Mucosa of stomach (tissue), 1 donor: ENCODE results near the gene ACACB.

Source experiments
- H3K27me3 ChIP-seq: one replicate; pipeline ENCODE4 v1.7.0; 2013; ENCODE audit warnings: mild to moderate bottlenecking, low read length; ENCODE audit not compliant: control insufficient read depth, insufficient read depth
- H3K36me3 ChIP-seq: one replicate; pipeline ENCODE4 v1.7.0; 2013; ENCODE audit warnings: low read length; ENCODE audit not compliant: control insufficient read depth, insufficient read depth
- H3K4me1 ChIP-seq: one replicate; pipeline ENCODE4 v1.7.0; 2013; ENCODE audit warnings: mild to moderate bottlenecking, low read length; ENCODE audit not compliant: control insufficient read depth, insufficient read depth
- H3K4me3 ChIP-seq: one replicate; pipeline ENCODE4 v1.7.0; 2013; ENCODE audit warnings: low read length
- H3K9ac ChIP-seq: one replicate; pipeline ENCODE4 v1.7.0; 2013; ENCODE audit warnings: mild to moderate bottlenecking, low read length, moderate library complexity
- H3K9me3 ChIP-seq: one replicate; pipeline ENCODE4 v1.7.0; 2013; ENCODE audit warnings: mild to moderate bottlenecking, low read length, moderate library complexity; ENCODE audit not compliant: control insufficient read depth
- donor health status: Pancreatic carcinoma.

Gene ACACB

GRCh38 chr12:109278912-109279311 lies 162.5 kb downstream of the ACACB start:
- no peak overlapping the region for H3K4me3 ChIP-seq
- no peaks in the 10 kb centered on the region for H3K9me3 ChIP-seq
- H3K4me1 ChIP-seq: no peaks in the 10 kb centered on the region
- no peaks in the 10 kb centered on the region for H3K27me3 ChIP-seq
- H3K9ac ChIP-seq: no peak overlapping the region
- H3K36me3 ChIP-seq: no peaks in the 10 kb centered on the region

DNA sequence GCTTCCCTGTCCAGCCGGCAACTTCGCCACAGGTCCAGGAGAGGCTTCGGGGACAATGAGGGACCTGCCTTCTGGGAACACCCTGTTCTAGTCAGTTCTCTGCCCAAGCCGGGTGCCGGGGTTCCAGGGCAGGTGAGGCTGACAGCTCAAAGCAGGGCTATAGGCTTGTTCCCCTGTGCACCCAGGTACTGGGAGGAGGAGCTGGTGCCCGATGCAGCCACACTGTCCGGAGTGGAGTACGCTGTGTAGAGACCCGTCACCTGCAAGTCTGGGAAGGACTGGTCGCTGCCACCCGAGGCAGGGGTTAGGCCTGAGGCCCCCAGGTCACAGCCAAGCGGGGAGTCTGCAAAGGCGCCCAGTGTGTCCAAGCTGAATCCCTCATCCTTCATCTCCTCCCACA lies 163.1 kb downstream of the ACACB start:
- no peaks in the 10 kb centered on the region for H3K9me3 ChIP-seq
- H3K36me3 ChIP-seq: no peaks in the 10 kb centered on the region
- no peaks in the 10 kb centered on the region for H3K27me3 ChIP-seq
- H3K9ac ChIP-seq: no peak overlapping the region
- no peak overlapping the region for H3K4me3 ChIP-seq
- H3K4me1 ChIP-seq: no peaks in the 10 kb centered on the region

DNA sequence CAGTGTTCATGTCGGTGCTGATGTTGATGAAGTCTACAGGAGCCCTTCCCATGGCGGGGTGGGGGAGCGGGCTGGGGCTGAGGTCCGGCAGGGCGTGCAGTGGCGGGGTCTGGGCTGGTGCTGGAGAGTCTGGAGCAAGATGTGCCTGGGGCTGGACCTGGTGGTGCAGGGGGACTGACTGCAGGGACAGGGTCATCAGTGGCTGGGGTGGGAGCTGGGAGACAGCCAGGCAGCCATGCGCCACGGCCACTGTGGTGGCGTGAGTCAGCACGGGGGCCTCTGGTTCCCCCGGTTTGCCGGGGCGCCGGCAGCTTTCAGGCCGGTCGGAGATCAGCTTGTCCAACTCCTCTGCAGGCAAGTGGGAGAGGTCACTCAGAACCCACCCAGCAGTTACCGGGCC lies 165.1 kb downstream of the ACACB start:
- Histone ChIP-seq H3K27me3 (no peaks in the 10 kb centered on the region), H3K4me3 (no peak overlapping the region), H3K9me3 (no peaks in the 10 kb centered on the region), H3K36me3 (no peaks in the 10 kb centered on the region), H3K9ac (no peak overlapping the region), H3K4me1 (no peaks in the 10 kb centered on the region)

- no peaks in the 10 kb centered on the region for H3K27me3 ChIP-seq
- H3K36me3 ChIP-seq: no peaks in the 10 kb centered on the region
- H3K9me3 ChIP-seq: no peaks in the 10 kb centered on the region
- H3K4me3 ChIP-seq: no peak overlapping the region
- H3K9ac ChIP-seq: no peak overlapping the region
- H3K4me1 ChIP-seq: no peaks in the 10 kb centered on the region
Observed at GRCh38 chr12:109284392-109284791, 168.0 kb downstream of the ACACB start.

- no peaks in the 10 kb centered on the region for H3K27me3 ChIP-seq
- no peak overlapping the region for H3K9ac ChIP-seq
- H3K4me3 ChIP-seq: no peak overlapping the region
- H3K36me3 ChIP-seq: no peaks in the 10 kb centered on the region
- H3K9me3 ChIP-seq: no peaks in the 10 kb centered on the region
- H3K4me1 ChIP-seq: no peaks in the 10 kb centered on the region
Observed at GRCh38 chr12:109286252-109286651, 169.9 kb downstream of the ACACB start.

- Histone ChIP-seq H3K4me1 (peaks cover 3% of the 10 kb centered on the region), H3K9me3 (no peaks in the 10 kb centered on the region), H3K36me3 (no peaks in the 10 kb centered on the region), H3K4me3 (no peak overlapping the region), H3K27me3 (peaks cover 4% of the 10 kb centered on the region), H3K9ac (no peak overlapping the region)
Observed at GRCh38 chr12:109286652-109287051, 170.3 kb downstream of the ACACB start.

DNA sequence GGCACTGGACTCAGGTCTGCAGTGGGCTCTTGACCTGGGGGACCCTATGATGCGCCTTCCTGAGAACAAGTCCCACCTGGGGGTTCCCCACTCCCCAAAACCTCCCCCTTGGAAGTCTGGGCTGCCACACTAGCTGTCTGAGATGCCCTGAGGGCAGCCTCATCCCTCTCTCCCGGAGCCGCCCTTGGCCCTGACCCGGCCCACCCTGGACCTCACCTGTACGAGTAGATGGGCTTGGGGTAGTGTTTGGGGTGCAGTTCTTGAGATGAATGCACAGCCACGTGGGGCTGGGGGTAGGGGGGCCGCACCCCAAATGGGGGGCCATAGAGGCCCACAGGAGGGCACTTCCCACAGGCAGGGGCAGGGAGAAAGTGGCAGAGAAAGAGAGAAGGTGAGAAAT lies 170.8 kb downstream of the ACACB start:
- Histone ChIP-seq H3K4me3 (no peak overlapping the region), H3K9ac (no peak overlapping the region), H3K4me1 (peaks cover 9% of the 10 kb centered on the region), H3K9me3 (no peaks in the 10 kb centered on the region), H3K36me3 (no peaks in the 10 kb centered on the region), H3K27me3 (peaks cover 9% of the 10 kb centered on the region)

DNA sequence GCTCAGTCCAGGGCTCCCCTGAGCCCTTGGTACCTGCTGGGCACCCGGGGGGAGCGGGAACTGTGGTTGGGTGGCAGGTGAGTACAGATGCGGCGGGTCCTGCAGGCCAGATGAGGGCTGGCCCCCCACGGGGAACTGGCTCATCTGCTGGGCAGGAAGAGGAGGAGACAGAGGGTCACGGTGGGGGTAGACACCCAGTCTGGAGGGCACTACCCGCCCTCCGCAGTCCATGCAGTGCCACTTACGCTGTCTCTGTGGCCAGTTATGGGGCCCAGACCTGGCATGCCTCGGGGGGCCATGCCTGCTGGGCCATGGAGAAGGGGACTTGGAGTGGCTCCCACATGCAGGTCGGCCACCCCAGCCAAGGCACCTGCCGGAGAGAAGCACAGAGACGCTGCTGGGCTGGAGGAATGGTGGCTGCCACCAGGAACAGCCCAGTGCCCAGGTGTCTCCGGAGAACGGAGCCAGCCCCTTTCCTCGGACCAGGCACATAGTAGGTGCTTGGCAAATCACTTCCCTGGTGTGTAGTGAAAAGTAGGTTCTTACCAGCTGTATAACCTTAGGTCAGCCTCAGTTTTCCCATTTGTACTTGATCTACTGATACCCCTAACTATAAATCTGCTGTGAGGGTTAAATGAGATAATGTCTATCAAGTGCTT lies 171.6 kb downstream of the ACACB start:
- no peak overlapping the region for H3K4me3 ChIP-seq

GRCh38 chr12:109288571-109288970 lies 172.2 kb downstream of the ACACB start:
- Histone ChIP-seq H3K9me3 (no peaks in the 10 kb centered on the region), H3K4me3 (no peak overlapping the region), H3K27me3 (peaks cover 10% of the 10 kb centered on the region), H3K9ac (no peak overlapping the region), H3K36me3 (no peaks in the 10 kb centered on the region), H3K4me1 (peaks cover 9% of the 10 kb centered on the region)

More for the DNA sequence above, 171.6 kb downstream of the ACACB start:
- Histone ChIP-seq H3K36me3 (no peaks in the 10 kb centered on the region), H3K9me3 (no peaks in the 10 kb centered on the region), H3K27me3 (peaks cover 10% of the 10 kb centered on the region), H3K9ac (no peak overlapping the region), H3K4me1 (peaks cover 9% of the 10 kb centered on the region)

- Histone ChIP-seq H3K4me3 (no peak overlapping the region), H3K27me3 (peaks cover 10% of the 10 kb centered on the region), H3K4me1 (peaks cover 9% of the 10 kb centered on the region)
Observed at GRCh38 chr12:109289004-109289403, 172.6 kb downstream of the ACACB start.

GRCh38 chr12:109289551-109289950 lies 173.2 kb downstream of the ACACB start:
- no peak overlapping the region for H3K9ac ChIP-seq
- peaks cover 9% of the 10 kb centered on the region for H3K4me1 ChIP-seq
- H3K36me3 ChIP-seq: no peaks in the 10 kb centered on the region
- no peak overlapping the region for H3K4me3 ChIP-seq
- no peaks in the 10 kb centered on the region for H3K9me3 ChIP-seq
- H3K27me3 ChIP-seq: peaks cover 10% of the 10 kb centered on the region

More at GRCh38 chr12:109289004-109289403, 172.6 kb downstream of the ACACB start:
- Histone ChIP-seq H3K36me3 (no peaks in the 10 kb centered on the region), H3K9me3 (no peaks in the 10 kb centered on the region), H3K9ac (no peak overlapping the region)

DNA sequence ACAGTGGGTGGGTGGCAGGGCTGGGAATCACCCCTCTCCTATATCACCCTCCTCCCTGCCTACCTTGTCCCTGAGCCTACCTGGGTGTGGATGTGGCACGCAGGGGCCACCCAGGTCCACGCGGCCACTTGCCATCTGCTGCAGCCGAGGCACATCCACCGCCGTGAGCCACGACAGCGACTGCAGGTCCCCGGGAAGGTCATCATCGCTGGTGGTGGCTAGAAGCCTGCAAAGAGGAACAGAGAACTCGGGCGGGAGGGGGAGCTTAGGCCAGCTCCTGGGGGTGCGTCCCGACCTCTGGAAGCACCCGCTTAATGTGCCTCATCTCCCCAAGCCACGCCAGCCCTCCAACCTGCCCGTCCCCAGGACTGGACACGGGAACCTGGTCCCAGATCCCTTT lies 173.7 kb downstream of the ACACB start:
- Histone ChIP-seq H3K4me3 (no peak overlapping the region), H3K9ac (no peak overlapping the region), H3K9me3 (no peaks in the 10 kb centered on the region), H3K4me1 (peaks cover 9% of the 10 kb centered on the region), H3K36me3 (no peaks in the 10 kb centered on the region), H3K27me3 (peaks cover 10% of the 10 kb centered on the region)

DNA sequence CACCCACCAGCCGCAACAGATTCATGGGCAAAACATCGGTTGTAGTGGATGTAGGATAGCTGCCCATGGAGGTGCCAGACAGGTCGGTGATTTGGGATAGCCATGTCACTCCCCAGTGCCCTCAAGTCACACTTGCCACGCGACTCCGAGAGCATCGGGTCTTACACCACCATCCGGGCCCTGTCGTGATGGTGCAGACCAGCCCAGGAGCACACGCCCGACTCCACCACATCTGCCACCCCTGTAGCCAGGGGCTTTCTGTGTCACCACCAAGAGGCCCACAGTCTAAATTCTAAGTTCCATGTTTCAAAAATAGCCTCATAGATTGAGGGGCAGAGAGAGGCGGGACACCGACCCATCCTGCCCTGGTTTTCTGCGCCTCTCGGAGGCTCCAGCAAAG lies 174.7 kb downstream of the ACACB start:
- Histone ChIP-seq H3K9me3 (no peaks in the 10 kb centered on the region), H3K27me3 (peaks cover 10% of the 10 kb centered on the region), H3K9ac (no peak overlapping the region), H3K36me3 (no peaks in the 10 kb centered on the region), H3K4me3 (no peak overlapping the region), H3K4me1 (peaks cover 9% of the 10 kb centered on the region)
